GM19240 (cell line): ENCODE data around the gene IGFBP4.

ENCODE experiments used
- DNase-seq: peaks from one replicate; pipeline ENCODE4 v3.0.0; 2011; ENCODE audit warnings: low spot score; ENCODE audit not compliant: insufficient read length

The IGFBP4 gene

GRCh38 chr17:40431231-40431602 lies 12.0 kb upstream of the IGFBP4 start:
- DNase-seq = no peak

- DNase-seq = no peak
These were observed 10.3 kb upstream of the IGFBP4 start for GRCh38 chr17:40432864-40433528.

- no peak for DNase-seq
These were observed 9.5 kb upstream of the IGFBP4 start for GRCh38 chr17:40433551-40434415.

GRCh38 chr17:40436636-40437035 lies 6.6 kb upstream of the IGFBP4 start:
- DNase-seq = no peak

- DNase-seq = no peak
These were observed 6.0 kb upstream of the IGFBP4 start for GRCh38 chr17:40437095-40437732.

GRCh38 chr17:40440166-40440565 lies 3.1 kb upstream of the IGFBP4 start:
- no peak for DNase-seq

- DNase-seq = no peak
These were observed 656 bp upstream of the IGFBP4 start for GRCh38 chr17:40442392-40443195.

- no peak for DNase-seq
These were observed 994 bp downstream of the IGFBP4 start for GRCh38 chr17:40443988-40444899.

- DNase-seq = no peak
These were observed 2.7 kb downstream of the IGFBP4 start for GRCh38 chr17:40445751-40446468.

- DNase-seq = no peak
These were observed 3.9 kb downstream of the IGFBP4 start for GRCh38 chr17:40447148-40447644.

- DNase-seq = no peak
These were observed 4.6 kb downstream of the IGFBP4 start for GRCh38 chr17:40447806-40448205.

GRCh38 chr17:40448213-40448638 lies 5.0 kb downstream of the IGFBP4 start:
- DNase-seq = no peak

GRCh38 chr17:40448639-40449261 lies 5.5 kb downstream of the IGFBP4 start:
- DNase-seq = no peak

GRCh38 chr17:40450175-40450574 lies 6.9 kb downstream of the IGFBP4 start:
- DNase-seq = peak; percentile 43

GRCh38 chr17:40451420-40451819 lies 8.2 kb downstream of the IGFBP4 start:
- no peak for DNase-seq

GRCh38 chr17:40452216-40452787 lies 9.1 kb downstream of the IGFBP4 start:
- no peak for DNase-seq

- DNase-seq = no peak
These were observed 9.7 kb downstream of the IGFBP4 start for GRCh38 chr17:40452921-40453378.

GRCh38 chr17:40453881-40454612 lies 10.8 kb downstream of the IGFBP4 start:
- no peak for DNase-seq
